RWPE1 (cell line): ENCODE data around the gene MEIS3.
"Not testable (repeated sequence)": the region's sequence is repeated elsewhere in the genome, so short reads cannot be mapped to it uniquely, and the experiment has no call there.

Experiments used
- CTCF ChIA-PET: fragments of 350-600 bp; sonication (Branson Sonifier 250); formaldehyde crosslinking; extraction: SDS; loops from one replicate; lab custom pipeline; 2021; lab: Yijun Ruan, JAX
- POLR2A ChIA-PET: fragments of 400-600 bp; formaldehyde crosslinking; extraction: SDS; loops from one replicate; lab custom pipeline; 2020; ENCODE audit warnings: antibody characterized with exemption; ENCODE audit not compliant: low non-redundant PET; lab: Yijun Ruan, JAX
- DNase-seq: peaks from one replicate; pipeline ENCODE4 v3.0.0; 2012; ENCODE audit warnings: low spot score
- H3K27ac ChIP-seq: fragments of 450-650 bp; 2 replicates; pipeline ENCODE4 v1.5.1; 2017
- CTCF ChIP-seq: fragments of 450-650 bp; conservative IDR thresholded peaks from 2 replicates; pipeline ENCODE4 v1.5.1; 2017; ENCODE audit warnings: low read depth, mild to moderate bottlenecking

Gene MEIS3

GRCh38 chr19:47414469-47414868 is 4.9 kb downstream of the MEIS3 start:
- no peak for DNase-seq
- CTCF ChIA-PET = interaction anchor here (0.5 kb wide), 1 partner anchor 293 kb away, joined by 8 read pairs; no protein-coding TSS in a partner anchor

GRCh38 chr19:47413941-47414340 is 5.4 kb downstream of the MEIS3 start:
- H3K27ac ChIP-seq = no peak overlapping the region; the same call in 1 of the 2 replicates
- no peak for TF ChIP-seq CTCF
- CTCF ChIA-PET = no interaction called here
- POLR2A ChIA-PET = no interaction called here
- DNase-seq = no peak

More at GRCh38 chr19:47414469-47414868, 4.9 kb downstream of the MEIS3 start:
- H3K27ac ChIP-seq = no peak overlapping the region; the same call in 1 of the 2 replicates
- no peak for TF ChIP-seq CTCF
- POLR2A ChIA-PET = no interaction called here

- H3K27ac ChIP-seq, DNase-seq, POLR2A ChIA-PET: not testable (repeated sequence)
- CTCF ChIA-PET = interaction anchor here (1.0 kb wide), 1 partner anchor 20 kb away, joined by 3 read pairs; no protein-coding TSS in a partner anchor
Observed at GRCh38 chr19:47411696-47412095, 7.6 kb downstream of the MEIS3 start.

- POLR2A ChIA-PET = no interaction called here
- no peak overlapping the region for H3K27ac ChIP-seq
- DNase-seq = no peak
- no peak for TF ChIP-seq CTCF
- CTCF ChIA-PET = no interaction called here
Observed at GRCh38 chr19:47411101-47411500, 8.2 kb downstream of the MEIS3 start.

- H3K27ac ChIP-seq = no peak overlapping the region
- ChIA-PET POLR2A (no interaction called here), CTCF (no interaction called here)
- no peak for TF ChIP-seq CTCF
- DNase-seq = no peak
Observed at GRCh38 chr19:47408156-47408938, 11.0 kb downstream of the MEIS3 start.

- POLR2A ChIA-PET = no interaction called here
- CTCF ChIA-PET = no interaction called here
- no peak for DNase-seq
- TF ChIP-seq CTCF = no peak
- no peak overlapping the region for H3K27ac ChIP-seq
Observed at GRCh38 chr19:47407417-47407774, 11.9 kb downstream of the MEIS3 start.

GRCh38 chr19:47406711-47407416 is 12.5 kb downstream of the MEIS3 start:
- DNase-seq = no peak
- CTCF ChIA-PET = no interaction called here
- no peak overlapping the region for H3K27ac ChIP-seq
- POLR2A ChIA-PET = no interaction called here
- no peak for TF ChIP-seq CTCF
